ENCODE measurements around the gene OR2M3. TPM values are rescaled to one million over a fixed set of nuclear protein-coding genes. Genes with fewer than 3 reads are reported as not detected.

The OR2M3 gene, protein sequence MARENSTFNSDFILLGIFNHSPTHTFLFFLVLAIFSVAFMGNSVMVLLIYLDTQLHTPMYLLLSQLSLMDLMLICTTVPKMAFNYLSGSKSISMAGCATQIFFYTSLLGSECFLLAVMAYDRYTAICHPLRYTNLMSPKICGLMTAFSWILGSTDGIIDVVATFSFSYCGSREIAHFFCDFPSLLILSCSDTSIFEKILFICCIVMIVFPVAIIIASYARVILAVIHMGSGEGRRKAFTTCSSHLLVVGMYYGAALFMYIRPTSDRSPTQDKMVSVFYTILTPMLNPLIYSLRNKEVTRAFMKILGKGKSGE
- total RNA-seq, result not detected in 2 replicates

DNA sequence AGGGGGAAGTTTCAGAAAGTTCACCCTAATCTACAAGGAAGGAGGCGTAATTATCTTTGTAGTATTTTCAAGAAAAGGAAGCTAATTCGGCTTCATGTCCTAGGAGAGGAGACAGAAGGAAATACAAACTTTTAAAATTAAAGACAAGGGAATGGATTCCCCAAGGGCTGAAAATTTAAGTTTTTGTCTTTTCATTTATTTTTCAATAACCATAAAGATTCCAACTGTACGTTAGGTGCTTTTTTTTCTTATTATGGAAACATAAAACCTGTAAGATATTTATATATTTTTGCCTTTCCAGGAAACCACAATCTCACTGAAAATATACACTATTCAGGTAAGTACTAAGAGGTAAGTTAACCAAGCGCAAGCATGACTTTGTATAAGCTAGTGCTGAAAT, at the start of gene OR2M3:
TSS of gene OR2M3 (plus strand) at position 301 of the 400 bp plus-strand sequence. CDS start 5,803 bp downstream, outside the sequence.

GRCh38 chr1:248174521-248174920, 22.5 kb upstream of the OR2M3 start, which contains the start of gene OR2M2:
Gene OR2M2 (plus strand): TSS chr1:248174821. CDS start chr1:248179986, 5,165 bp downstream.

GRCh38 chr1:248231117-248231516, 34.1 kb downstream of the OR2M3 start, which contains the start of gene OR2M4:
Gene OR2M4 (plus strand): TSS chr1:248231417. CDS start chr1:248238929, 7,512 bp downstream.

Other genes starting within 250 kb of the OR2M3 start
- gene OR2L8, start 248.4 kb upstream of the OR2M3 start, total RNA-seq, result not detected in 2 replicates
- gene OR2AK2, start 232.0 kb upstream of the OR2M3 start, total RNA-seq, result not detected in 2 replicates
- gene OR2L5, start 183.6 kb upstream of the OR2M3 start, total RNA-seq, result not detected in 2 replicates
- under 0.01 TPM in 1 of 2 replicates, not detected in the other for gene OR2L2, start 167.2 kb upstream of the OR2M3 start, total RNA-seq
- not detected in 2 replicates for gene OR2L3, start 150.4 kb upstream of the OR2M3 start, total RNA-seq
- gene OR2L13, start 102.1 kb upstream of the OR2M3 start, total RNA-seq, result not detected in 2 replicates
- gene OR2M5, start 52.1 kb upstream of the OR2M3 start, total RNA-seq, result not detected in 2 replicates
- not detected in 2 replicates for gene OR2M2, start 22.4 kb upstream of the OR2M3 start, total RNA-seq
- not detected in 2 replicates for gene OR2M4, start 34.2 kb downstream of the OR2M3 start, total RNA-seq
- gene OR2T33, start 80.7 kb downstream of the OR2M3 start, total RNA-seq, result not detected in 2 replicates
- gene OR2T12, start 106.2 kb downstream of the OR2M3 start, total RNA-seq, result not detected in 2 replicates
- not detected in 2 replicates for gene OR2M7, start 127.3 kb downstream of the OR2M3 start, total RNA-seq
- not detected in 2 replicates for gene OR14C36, start 151.5 kb downstream of the OR2M3 start, total RNA-seq
- not detected in 2 replicates for gene OR2T4, start 164.4 kb downstream of the OR2M3 start, total RNA-seq
- not detected in 2 replicates for gene OR2T6, start 178.5 kb downstream of the OR2M3 start, total RNA-seq
- not detected in 2 replicates for gene OR2T1, start 205.8 kb downstream of the OR2M3 start, total RNA-seq
- gene OR2T2, start 248.4 kb downstream of the OR2M3 start, total RNA-seq, result not detected in 2 replicates